Left lung (tissue), 10 donors: Measurements from ENCODE around the gene ZNF224. TPM values are rescaled to one million over a fixed set of nuclear protein-coding genes. Genes with fewer than 3 reads are reported as not detected.

ENCODE experiments used
- ATAC-seq: fragments of 200-7000 bp; cut with Tn5 transposase; one replicate; pipeline ENCODE4 v1.9.1; 2020; ENCODE audit warnings: moderate library complexity
- DNase-seq, 4 donors: peaks; one replicate each; pipeline ENCODE4 v3.0.0-alpha.2; 2013 to 2020
- H3K27ac ChIP-seq, 2 donors: fragments of 200-600 bp; sonication (generic) in 1 of 2; one replicate each; pipeline versions ENCODE4 v1.5.0 to v1.8.0; 2020 to 2021
- H3K27me3 ChIP-seq, 2 donors: fragments of 200-600 bp; sonication (generic) in 1 of 2; one replicate each; pipeline versions ENCODE4 v1.5.0 to v1.8.0; 2020 to 2021
- H3K36me3 ChIP-seq, 2 donors: fragments of 200-600 bp; sonication (generic) in 1 of 2; one replicate each; pipeline versions ENCODE4 v1.5.0 to v1.8.0; 2020 to 2021
- H3K4me1 ChIP-seq, 2 donors: fragments of 200-600 bp; one replicate each; pipeline ENCODE4 v1.8.0; 2021
- H3K4me3 ChIP-seq, 2 donors: fragments of 200-600 bp; sonication (generic) in 1 of 2; one replicate each; pipeline versions ENCODE4 v1.5.0 to v1.8.0; 2020 to 2021; ENCODE audit warnings: mild to moderate bottlenecking in 1 of 2
- H3K9me3 ChIP-seq, 2 donors: fragments of 200-600 bp; sonication (generic) in 1 of 2; one replicate each; pipeline versions ENCODE4 v1.5.0 to v1.8.0; 2020 to 2021
- CTCF ChIP-seq, 2 donors: fragments of 200-600 bp; sonication (generic) in 1 of 2; IDR thresholded peaks; one replicate each; pipeline versions ENCODE4 v1.5.0 to v1.8.0; 2021; ENCODE audit warnings: antibody characterized with exemption in 2 of 2
- intact Hi-C, 2 donors: fragments of 100-400 bp; cut with DNase I; formaldehyde crosslinking; loops; one replicate each; pipeline versions ENCODE4 v1.11.2 to v1.14.2; 2022
- polyA plus RNA-seq, 6 donors: library from polyadenylated mRNA; unstranded; fragments of 120-200 nt; gene quantifications; one replicate each; pipeline ENCODE4 v1.2.1, GENCODE V29; 2013; ENCODE audit not compliant: insufficient read length in 6 of 6
- total RNA-seq, 2 donors: library from RNA; stranded (reverse); fragmentation: NEBNext Ultra II Directional; extraction: Animal tissue kit (Norgen Biotek cat#: 25700); gene quantifications; one replicate each; pipeline ENCODE4 v1.2.1, GENCODE V29; 2021
- donor health status: DM: no; HTN: yes; CAD: no.
- donor health status: DM: no; HTN: no; CAD: no.

ZNF224 gene
- total and polyA plus RNA-seq, 8 donors: 21.6 to 52.7 (median 49.3) TPM

GRCh38 chr19:44055870-44056269 lies 38.3 kb upstream of the ZNF224 start:
- ATAC-seq (no peak), DNase-seq (no peak)
- no peak overlapping the region for H3K27ac ChIP-seq
- no peaks in the 10 kb centered on the region for H3K27me3 ChIP-seq
- H3K36me3 ChIP-seq: peaks cover 0 to 57% of the 10 kb centered on the region in 2 donors
- H3K4me3 ChIP-seq: no peak overlapping the region
- H3K9me3 ChIP-seq: peaks cover 0 to 54% of the 10 kb centered on the region in 2 donors
- TF ChIP-seq CTCF (IDR thresholded peaks at IDR 0.05): no peak
- H3K4me1 ChIP-seq: peaks cover 7 to 16% of the 10 kb centered on the region in 2 donors
- intact Hi-C loops: no loop called here

- Histone ChIP-seq H3K36me3 (peaks cover 0 to 90% of the 10 kb centered on the region in 2 donors), H3K4me1 (no peaks in the 10 kb centered on the region), H3K27me3 (no peaks in the 10 kb centered on the region), H3K27ac (no peak overlapping the region), H3K4me3 (no peak overlapping the region), H3K9me3 (peaks cover under 1 to 78% of the 10 kb centered on the region in 2 donors)
- intact Hi-C loops: no loop called here
- ATAC-seq: no peak
- TF ChIP-seq CTCF (IDR thresholded peaks at IDR 0.05): no peak
- DNase-seq: no peak
These were observed 34.9 kb upstream of the ZNF224 start for GRCh38 chr19:44059229-44059628.

GRCh38 chr19:44061038-44061437 lies 33.1 kb upstream of the ZNF224 start:
- no peaks in the 10 kb centered on the region for H3K27me3 ChIP-seq
- no peak for TF ChIP-seq CTCF (IDR thresholded peaks at IDR 0.05)
- H3K4me1 ChIP-seq: no peaks in the 10 kb centered on the region
- H3K27ac ChIP-seq: no peak overlapping the region
- peaks cover 2 to 78% of the 10 kb centered on the region in 2 donors for H3K9me3 ChIP-seq
- ATAC-seq (no peak), DNase-seq (no peak)
- peaks cover 0 to 96% of the 10 kb centered on the region in 2 donors for H3K36me3 ChIP-seq
- no peak overlapping the region for H3K4me3 ChIP-seq
- intact Hi-C loops: no loop called here

GRCh38 chr19:44066305-44066704 lies 27.9 kb upstream of the ZNF224 start:
- DNase-seq (no peak), ATAC-seq (no peak)
- no peak for TF ChIP-seq CTCF (IDR thresholded peaks at IDR 0.05)
- Histone ChIP-seq H3K27me3 (no peaks in the 10 kb centered on the region), H3K36me3 (peaks cover 0 to 65% of the 10 kb centered on the region in 2 donors), H3K9me3 (peaks cover 2 to 96% of the 10 kb centered on the region in 2 donors), H3K27ac (no peak overlapping the region), H3K4me3 (no peak overlapping the region), H3K4me1 (peaks cover 0 to 1% of the 10 kb centered on the region in 2 donors)
- intact Hi-C loops: no loop called here

- Histone ChIP-seq H3K27ac (no peak overlapping the region), H3K9me3 (peaks cover under 1 to 71% of the 10 kb centered on the region in 2 donors), H3K27me3 (no peaks in the 10 kb centered on the region), H3K36me3 (peaks cover 0 to 34% of the 10 kb centered on the region in 2 donors), H3K4me3 (no peak overlapping the region), H3K4me1 (peaks cover 5 to 17% of the 10 kb centered on the region in 2 donors)
- ATAC-seq (no peak), DNase-seq (no peak)
- no peak for TF ChIP-seq CTCF (IDR thresholded peaks at IDR 0.05)
- intact Hi-C loops: no loop called here
These were observed 24.7 kb upstream of the ZNF224 start for GRCh38 chr19:44069415-44069814.
